Brain pericyte (primary cell): ENCODE data around the gene FBRSL1.

Experiments
- DNase-seq: peaks from one replicate; pipeline ENCODE4 v3.0.0-alpha.2; 2012; ENCODE audit warnings: low read depth, low spot score

The FBRSL1 gene

DNA sequence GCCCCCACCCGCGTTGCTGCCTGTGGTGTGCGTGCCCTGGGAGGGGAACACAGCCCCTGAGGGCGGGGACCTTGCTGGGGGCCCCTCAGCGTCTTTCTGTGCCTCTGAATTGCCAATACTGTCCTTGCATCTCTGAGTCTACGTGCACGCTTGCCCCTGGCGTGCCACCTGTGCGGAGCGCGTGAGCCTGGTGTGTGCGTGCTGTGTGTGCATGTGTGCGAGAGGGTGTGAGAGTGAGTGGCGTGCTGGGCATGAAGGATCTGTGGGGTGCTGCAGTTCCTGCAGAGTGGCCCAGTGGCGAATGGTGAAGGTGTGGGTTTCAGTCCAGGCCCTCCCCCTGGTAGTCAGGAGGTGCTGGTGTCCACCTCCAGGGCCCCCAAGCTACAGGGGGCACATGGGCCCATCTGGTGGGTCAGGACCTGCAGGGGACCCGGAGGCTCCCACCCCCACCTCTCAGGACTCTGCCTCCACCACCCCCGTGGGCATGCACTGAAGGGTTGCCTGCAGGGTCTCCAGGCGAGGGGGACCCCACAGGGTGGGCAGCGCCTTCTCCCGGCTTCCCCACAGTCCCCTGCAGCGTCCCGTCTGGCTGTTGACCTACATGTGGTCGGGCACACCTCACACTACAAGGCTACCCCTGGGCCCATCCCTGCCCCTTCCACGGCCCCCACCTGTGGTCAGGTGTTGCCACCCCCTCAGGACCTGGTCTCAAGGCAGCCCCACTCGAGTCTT is 21.0 kb downstream of the FBRSL1 start:
- DNase-seq: no peak

DNA sequence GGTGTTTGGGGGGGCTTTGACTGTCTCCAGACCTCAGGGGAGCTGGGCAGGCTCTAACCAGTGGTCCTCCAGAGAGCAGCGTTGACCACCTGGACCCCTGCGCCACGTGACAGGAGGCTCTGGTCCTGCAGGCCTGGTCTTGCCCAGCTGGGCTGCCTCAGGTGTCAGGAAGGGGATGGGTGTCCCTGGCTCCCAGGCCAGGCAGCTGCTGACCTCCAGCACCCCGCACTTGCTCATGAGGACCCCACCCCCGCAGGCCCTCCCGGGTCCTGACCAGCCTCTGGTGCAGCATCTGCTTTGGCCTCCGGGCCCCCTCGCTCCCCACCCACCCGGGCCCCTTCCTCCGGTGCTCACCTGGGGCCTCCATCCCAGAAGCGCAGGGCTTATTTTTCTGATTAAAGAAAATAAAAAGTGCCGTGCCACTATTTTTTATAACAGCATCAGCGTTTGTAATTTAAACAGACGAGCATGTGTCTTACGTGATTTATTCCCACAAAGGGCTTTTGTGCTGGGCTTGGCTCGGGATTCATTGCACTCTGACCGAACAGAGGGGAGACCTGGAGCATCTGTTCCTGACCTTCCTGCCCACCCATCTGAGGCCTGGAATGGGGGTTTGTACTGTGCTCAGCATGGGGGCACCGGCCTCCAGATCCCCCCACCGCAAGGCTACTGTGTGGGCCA is 21.7 kb downstream of the FBRSL1 start:
- DNase-seq: no peak

DNA sequence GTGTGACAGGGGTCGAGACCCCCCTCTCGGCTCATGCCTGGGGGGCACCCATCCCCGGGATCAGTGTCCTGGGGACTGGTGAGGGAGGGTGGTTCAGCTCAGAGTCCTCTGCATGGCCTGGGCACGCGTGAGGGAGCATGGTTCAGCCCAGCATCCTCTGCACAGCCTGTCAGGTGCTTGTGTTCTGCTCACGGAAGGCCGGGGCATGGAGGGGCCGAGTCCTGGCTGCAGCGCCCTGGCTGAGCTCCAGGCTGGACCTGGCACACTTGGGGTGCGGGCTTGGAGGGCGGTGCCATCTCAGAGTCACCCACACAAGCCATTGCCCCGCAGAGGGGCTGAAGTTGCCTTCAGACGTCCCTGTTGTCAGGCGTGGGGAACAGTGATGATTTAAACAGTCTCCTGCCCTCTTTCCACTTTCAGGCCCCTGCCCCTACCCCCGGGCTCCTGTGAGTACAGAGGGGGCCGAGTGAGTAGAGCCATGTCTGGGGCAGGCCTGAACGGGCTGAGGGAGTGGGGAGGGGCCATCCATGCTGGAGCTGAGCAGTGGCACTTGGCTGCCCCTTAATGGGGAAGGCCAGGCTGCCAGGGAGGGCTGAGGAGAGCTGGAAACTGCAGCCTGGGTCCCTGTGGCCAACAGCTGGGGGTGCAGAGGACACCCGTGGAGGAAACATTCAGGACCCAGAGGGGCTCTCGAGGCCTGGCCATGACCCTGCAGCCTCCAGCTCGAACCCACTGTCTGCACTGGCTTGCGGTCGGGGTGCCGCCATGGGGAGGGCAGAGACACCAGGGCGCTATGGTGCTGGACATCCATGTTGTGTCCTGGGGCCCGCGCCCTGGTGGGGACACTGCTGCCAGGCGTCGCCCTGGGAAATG is 22.5 kb downstream of the FBRSL1 start:
- no peak for DNase-seq

GRCh38 chr12:132513070-132513398 is 23.1 kb downstream of the FBRSL1 start:
- DNase-seq: no peak

DNA sequence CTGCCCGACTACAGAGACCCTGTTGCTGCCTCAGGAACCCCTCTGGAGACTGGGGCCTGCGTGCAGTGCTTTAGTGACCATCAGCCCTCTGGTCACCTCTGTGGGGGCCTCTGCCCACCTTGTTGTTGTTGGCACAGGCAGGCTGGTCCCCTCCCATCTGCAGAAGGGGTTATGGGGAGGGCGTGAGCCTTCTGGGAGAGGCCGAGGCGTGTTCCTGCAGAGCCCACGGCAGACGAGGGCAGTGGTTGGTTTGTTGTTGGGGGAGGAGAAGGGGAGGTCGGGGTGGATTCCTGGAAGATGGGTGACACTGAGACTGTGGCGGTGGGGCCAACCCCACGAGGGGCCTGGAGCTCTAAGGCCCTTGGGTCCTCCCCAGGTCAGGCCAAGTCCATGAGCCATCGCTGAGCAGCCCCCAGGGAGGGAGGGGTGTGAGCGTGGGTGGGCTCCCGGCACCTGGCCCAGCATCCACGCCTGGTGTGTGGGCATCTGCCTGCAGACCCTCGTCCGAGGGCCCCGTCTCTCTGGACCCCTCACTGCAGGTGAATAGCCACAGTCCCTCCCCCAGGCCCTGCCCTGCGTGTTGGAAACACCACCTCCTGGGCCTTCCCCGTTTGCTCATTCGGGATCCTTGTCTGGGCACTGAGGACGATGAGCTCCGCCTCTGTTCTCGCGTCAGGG is 23.6 kb downstream of the FBRSL1 start:
- no peak for DNase-seq

- no peak for DNase-seq
Measured at GRCh38 chr12:132514216-132514820, 24.4 kb downstream of the FBRSL1 start.

- DNase-seq: no peak
Measured at GRCh38 chr12:132514838-132515237, 24.9 kb downstream of the FBRSL1 start.

DNA sequence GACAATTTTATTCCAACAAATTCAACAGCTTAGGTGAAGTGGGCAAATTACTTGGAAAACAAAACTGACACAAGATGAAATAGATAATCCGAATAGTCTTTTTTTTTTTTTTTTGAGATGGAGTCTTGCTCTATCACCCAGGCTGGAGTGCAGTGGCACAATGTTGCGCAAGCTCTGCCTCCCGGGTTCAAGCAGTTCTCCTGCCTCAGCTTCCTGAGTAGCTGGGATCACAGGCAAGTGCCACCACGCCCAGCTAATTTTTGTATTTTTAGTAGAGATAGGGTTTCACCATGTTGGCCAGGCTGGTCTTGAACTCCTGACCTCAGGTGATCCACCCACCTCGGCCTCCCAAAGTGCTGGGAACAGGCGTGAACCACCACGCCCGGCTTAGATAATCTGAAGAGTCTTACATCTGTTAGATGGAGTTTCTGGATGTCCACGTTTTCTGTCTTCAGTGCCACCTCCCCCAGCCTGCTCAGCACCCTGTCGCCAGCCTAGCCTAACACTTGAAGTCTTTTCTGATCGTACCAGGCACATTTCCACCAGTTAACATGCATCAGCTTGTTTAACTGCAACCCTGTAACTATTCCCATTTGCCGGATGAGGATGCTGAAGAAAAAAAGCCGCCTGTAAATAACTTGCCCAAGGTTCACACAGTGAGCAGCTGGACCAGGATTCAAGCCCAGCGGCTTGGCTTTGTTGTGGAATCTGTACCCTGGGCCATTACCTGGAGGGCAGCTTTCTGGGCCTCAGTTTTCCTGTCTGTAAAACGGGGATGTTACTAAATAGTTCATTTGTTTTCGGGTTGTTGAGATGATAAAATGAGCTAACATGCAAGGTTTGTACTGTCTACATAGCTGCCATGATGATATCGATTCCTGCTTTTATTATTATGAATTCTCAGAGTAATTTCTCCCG is 26.4 kb downstream of the FBRSL1 start:
- DNase-seq: no peak

DNA sequence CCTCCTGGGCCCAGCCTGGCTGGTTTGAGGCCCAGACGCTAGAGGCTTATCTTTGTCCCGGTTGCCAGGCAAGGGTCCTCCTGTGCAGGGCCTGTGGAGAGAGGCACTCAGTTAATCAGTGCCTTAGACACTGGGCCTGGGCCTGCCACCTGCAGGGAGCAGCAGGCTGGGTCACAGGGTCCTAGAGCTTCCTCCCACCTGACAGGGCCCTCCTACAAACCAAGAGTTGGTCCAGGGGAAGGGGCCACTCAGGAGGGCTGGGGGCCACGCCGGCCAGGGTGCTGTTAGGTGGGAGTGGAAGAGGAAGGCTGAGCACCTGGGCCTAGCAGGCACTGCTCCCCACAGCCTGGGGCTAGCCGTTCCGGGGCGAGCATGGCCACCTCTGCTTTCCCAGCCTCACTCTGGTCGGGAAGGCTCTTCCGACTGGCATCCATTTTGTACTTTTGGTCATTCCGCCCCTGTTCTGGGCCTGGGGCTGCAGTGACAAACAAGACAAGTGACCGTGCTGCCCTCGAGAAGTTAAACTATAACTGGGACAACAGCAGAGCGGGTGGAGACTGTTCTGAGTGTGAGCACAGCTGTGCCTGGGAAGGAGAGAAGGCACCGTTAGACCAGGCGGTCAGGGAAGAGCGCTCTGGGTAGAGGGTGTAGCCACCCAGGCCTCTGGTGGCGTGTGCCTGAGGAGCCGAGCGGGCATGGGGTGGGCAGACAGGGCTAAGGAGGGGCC is 27.2 kb downstream of the FBRSL1 start:
- no peak for DNase-seq

DNA sequence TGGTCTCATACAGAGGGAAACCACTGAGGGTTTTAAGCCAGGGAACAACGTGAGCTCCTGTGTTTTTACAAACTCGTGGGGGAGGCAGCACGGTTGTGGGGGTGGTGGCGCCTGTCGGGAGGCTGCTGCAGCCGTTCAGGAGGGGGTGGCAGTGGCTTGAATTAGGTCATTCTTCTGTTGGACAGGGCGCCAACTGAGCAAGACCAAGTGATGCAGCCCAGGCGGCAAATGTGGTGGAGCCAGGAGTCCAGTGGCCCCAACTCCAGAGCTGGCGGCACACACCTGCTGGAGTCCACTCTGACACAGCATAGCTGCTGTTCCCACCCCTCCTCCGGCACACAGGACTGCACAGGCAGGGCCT is 27.8 kb downstream of the FBRSL1 start:
- DNase-seq: no peak

DNA sequence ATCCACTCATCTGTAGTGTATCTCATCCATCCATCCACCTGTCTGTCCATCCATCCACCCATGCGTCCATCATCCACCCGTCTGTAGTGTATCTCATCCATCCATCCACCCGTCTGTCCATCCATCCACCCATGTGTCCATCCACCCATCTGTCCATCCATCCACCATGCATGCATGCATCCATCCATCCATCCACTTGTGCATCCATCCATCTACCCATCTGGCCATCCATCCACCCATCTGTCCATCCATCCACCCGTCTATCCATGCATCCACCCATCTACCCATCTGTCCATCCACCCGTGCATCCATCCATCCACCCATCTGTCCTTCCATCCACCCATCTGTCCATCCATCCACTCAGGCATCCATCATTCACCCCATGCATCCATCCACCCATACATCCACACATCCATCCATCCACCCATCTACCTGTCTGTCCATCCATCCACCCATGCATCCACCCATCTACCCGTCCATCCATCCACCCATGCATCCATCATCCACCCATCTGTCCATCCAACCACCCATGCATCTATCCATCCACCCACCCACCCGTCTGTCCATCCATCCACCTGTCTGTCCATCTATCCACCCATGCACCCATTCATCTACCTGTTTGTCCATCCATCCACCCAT is 28.5 kb downstream of the FBRSL1 start:
- no peak for DNase-seq

- DNase-seq: no peak
Measured at GRCh38 chr12:132520421-132521199, 30.7 kb downstream of the FBRSL1 start.

DNA sequence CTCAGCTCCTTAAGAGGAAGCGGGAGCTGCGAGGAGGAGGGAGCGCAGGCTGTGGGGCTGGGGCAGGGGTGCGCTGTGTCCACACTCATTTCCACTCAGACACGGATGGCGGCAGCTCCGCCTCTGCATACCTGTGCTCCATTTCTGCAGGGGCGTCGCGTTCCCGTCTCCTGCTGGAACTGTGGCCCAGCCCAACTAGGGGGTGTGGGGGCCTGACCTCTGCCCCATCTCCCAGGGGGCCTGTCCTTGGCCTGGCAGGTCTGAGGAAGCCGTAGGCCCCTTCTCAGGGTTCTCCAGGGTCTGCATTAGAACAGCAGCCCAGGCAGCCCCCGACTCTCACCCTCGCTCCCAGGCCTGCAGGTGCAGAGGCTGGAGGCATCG is 31.2 kb downstream of the FBRSL1 start:
- no peak for DNase-seq

DNA sequence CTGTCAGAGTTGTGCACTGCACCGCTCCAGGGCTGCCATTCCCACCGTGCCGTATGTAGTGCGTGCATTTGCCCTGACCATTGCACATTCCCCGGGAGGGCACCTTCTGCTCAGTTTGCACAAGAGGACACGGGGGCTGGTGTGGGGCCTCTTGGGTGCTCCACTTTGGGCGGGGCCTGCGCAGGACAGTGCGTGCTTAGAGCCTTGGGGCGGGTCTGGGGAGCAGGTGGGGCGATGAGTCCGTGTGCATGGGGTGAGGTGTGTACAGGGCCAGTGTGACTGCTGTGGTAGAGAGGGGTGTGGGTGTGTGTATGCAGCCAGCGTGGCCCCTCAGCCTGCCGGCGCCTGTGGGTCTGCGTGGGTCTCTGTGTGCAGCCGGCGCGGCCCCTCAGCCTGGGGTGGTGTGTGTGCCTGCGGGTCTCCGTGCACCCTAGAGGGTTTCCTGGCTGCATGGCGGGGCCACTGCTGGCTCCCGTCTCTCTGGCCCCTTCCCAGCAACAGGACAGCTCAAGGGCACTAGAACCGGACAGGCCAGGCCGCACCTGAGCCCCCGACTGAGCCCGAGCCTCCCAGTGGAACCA is 31.9 kb downstream of the FBRSL1 start:
- no peak for DNase-seq

DNA sequence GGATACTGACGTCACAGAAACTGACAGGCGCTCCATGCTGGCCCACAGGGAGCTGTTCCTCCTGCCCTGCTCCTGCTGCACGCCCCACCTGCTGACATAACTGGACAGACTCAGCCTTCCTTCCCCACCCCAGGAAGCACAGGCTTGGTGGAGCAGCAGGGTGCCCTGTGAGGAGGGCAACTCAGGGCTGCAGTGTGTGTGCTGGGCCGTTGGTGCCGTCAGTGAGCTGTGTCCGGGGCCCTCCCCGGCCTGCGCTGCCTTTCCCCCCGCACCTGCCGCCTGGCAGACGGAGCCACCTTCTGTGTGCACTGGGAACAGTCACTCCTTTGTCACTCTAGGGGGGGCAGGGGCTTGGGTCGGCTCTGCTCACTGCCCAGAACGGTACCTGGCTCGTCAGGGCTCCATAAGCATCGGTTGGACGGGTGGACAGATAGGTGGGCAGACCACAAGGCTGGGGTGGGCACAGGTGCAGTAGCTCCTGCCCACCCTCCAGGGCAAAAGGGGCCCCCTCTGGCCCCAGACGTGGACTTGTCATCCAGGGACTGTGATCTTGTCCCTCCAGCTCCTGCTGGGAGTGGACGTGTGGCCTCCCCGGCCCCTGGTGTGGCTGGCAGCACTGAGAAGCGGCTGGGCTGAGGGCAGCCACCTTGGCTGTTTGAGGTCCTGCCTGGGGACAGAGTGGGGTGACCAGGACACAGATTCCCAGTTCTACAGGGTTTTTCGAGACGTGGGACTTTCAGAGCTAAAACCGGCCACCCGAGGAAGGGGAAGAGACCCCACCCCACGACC is 32.8 kb downstream of the FBRSL1 start:
- DNase-seq: no peak

DNA sequence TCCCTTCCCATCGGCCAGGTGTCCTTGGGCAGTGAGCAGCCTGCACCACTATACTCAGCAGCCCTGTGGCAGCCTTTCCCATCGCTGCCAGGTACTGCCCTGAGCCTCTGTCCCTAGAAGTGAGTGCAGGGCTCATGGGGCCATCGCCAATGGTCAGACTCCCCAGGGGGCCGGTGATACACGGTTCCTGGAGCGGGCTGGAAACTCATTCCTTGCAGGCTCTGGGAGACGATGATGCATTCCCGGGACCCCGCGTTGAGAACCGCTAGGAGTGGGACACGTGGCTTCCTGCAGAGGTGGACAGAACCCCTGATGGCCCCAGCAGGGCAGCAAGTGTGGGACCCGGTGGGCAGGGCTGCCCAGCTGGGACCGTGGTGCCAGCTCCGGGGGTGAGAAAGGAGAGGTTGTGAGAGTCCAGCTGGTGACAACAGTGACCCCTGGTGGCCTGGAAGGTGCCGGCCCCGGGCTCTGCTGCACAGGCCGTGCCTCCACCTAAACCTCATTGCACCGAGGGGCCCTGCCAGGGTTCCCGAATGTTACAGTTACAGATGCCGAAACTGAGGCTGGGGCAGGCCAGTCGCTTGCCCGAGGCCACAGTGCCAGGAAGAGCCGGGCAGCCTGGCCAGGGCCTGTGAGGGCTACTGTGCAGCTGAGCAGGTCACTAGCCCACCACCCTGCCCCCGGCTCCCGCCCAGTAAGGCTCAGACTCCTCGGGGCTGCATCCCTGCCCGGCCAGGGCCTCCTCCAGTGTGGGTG is 33.8 kb downstream of the FBRSL1 start:
- DNase-seq: no peak

DNA sequence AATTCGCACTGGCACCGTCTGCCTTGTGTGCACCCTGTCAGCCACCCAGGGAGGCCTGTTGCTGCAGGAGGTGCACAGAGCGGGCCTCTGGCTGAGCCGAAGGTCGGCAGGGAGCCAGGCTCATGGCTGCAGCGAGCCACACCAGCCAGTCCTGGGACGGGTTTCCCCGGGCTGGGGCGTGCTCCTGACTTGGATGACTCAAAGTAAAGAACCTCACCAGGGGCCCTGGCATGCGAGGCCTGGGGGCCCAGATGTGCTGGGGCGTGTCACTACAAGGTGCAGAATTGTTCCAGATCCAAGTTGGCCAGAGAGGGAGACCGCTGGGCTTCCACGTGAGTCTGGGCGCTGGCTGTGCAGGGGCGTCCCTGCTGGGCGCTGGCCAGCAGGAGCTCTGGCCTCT is 34.5 kb downstream of the FBRSL1 start:
- DNase-seq: no peak
